OCI-M2 (cell line): ENCODE data around the gene ANKRD63.
A peak's percentile ranks its signal among the peaks of the same experiment; 100 is the strongest.

Experiments
- DNase-seq: peaks from one replicate; lab custom pipeline; 2025; ENCODE audit not compliant: unreplicated experiment; lab: John Stamatoyannopoulos, UW

ANKRD63 gene, protein sequence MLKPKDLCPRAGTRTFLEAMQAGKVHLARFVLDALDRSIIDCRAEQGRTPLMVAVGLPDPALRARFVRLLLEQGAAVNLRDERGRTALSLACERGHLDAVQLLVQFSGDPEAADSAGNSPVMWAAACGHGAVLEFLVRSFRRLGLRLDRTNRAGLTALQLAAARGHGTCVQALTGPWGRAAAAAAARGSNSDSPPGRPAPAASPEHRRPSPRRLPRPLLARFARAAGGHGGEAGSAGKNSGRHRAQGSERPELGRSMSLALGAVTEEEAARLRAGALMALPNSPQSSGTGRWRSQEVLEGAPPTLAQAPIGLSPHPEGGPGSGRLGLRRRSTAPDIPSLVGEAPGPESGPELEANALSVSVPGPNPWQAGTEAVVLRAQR

DNA sequence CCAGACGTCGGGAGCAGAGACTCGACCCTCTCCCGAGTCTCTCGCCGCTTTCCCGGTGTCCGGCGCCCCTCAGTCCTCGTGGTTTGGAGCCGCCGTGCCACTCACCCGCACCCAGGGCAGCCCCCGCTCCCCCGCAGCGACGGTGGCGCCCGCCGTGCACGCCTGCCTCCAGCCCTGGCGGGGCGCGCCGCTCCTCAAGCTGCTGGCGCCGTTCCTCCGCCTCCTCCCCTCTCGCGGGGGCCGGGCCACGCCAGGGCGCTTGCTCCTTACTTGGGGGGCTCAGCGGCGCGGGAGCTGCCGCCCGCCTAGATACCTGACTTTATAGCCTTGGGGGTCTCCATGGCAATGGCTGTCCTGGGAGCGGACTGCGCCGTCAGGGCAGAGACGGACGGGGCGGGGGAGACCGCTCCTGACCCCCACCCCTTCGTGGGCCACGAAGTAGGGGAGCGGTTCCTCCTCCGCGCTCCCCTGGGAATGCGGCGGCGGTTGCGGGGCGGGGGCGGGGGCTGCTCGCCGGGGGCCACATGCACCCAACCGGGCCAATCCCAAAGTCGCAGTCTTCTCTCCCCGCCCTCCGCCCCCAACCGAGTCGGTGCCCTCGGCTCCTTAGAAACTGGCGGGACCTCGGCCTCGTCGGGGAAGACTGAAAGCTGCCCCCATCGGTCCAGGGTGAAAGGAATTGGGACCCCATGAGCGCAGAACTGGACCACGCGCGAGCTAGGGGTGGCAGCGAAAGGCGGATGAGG, at the start of gene ANKRD63:
TSS of gene ANKRD63 (minus strand) at position 196 of the 746 bp plus-strand sequence. CDS start 478 bp downstream, outside the sequence.
- DNase-seq, result no peak

DNA sequence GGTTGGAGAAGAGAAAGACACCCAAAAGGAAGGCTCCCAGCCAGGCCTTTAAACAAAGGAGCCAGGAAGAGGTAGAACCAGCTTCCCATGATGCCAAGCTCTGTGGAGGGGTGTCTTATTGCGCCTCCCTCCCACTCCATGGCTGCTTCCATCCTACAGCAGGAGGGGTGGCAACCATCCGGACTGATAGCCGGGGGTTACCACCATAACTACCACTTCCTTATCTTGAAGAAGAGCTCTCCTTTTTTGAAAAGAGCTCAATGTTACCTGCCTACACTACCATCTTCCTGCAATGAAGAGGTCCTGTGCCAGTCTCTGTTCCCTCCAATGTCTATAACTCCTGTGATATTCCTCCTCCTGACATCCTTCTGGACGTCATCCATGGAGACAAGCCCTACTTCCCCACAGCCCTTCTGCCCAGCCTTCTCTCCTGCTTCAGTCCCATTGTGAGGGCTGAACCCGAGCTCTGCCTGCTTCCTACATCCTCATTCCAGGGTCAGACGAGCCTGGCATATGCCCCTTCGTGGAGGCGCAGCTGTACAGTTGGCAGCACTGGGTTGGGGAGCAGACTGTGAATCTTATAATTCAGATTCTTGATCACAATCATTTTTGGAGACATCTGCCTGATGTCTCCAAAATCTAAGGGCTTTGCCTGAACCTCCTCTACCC, 49.4 kb upstream of the ANKRD63 start:
- DNase-seq, result no peak

DNA sequence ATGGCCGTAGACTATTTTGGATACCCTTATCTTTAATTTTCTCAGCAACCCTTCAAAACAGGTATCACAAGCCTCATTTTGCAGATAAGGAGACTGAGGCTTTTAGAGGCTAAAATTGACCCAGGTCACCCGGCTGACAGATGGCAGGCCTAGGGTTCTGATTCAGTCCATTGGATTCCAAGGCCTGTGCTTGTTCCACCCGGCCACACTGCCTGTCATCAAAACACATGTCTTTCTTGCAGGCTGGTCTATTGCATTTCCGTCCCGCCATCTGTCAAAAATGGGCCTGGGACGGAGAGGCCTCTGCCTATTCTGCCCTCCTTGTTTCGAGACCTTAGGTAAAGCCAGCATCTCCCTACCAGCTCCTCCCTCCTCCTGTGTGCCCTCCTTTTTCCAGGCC, 48.8 kb upstream of the ANKRD63 start:
- DNase-seq, result no peak

DNA sequence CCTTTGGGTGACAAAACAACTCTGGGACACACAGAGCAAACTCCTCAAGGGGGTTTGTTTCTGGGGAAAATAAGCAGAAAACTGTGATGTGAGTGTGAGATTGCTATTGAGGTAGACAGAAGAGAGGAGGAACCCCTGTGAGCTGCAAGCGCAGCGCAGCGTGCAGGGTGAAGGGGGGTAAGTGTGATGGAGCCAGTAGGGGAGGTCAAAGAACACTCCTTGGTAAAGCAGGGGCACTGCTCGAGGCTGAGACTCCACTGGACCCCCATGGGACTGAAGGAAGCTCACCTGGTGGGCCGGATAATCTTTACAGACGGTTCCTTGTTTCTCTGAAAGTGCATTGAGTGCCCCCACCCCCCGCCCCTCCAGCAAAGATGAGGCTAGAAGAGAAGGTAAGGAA, 48.2 kb upstream of the ANKRD63 start:
- DNase-seq, result no peak

DNA sequence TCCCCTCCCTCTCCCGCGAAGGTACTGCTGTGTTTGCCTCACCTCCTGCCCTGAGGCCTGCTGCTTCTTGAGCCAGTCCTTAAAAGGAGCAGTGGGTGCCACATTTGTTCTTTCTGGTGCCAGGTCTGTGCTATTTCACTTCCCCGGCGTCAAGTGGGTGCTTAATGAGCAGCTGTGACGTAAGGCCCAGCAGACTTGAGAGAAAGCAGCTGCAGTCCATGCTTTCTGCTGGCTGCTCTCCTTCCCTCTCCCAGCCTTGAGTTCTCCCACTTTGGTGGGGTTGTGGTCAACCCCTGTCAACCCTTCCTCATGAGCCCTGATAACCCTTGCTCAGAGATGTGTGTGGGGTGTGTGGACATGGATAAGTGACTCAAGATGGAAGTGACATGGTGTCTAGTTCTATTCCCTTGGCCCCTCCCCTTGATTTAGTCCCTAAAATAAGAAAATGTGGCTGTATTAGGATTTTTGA, 47.5 kb upstream of the ANKRD63 start:
- peak; percentile 43 for DNase-seq

DNA sequence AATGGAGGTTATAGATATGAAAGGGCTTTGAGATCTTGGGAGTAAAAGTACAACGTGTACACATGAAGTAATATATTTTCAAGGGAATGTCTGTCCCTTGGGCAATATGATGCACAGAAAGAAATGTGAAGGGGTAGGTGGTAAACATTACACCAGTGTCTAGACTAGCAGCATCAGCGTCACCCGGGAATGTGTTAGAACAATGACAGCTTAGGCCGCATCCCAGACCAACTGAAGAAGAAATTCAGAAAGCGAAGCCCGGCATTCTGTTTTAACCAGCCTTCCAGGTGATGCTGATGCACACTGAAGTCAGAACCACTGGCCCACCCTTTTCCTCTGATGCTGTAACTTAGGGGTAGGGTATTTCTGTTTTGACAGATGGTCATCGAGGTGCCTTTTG, 46.9 kb upstream of the ANKRD63 start:
- no peak for DNase-seq

DNA sequence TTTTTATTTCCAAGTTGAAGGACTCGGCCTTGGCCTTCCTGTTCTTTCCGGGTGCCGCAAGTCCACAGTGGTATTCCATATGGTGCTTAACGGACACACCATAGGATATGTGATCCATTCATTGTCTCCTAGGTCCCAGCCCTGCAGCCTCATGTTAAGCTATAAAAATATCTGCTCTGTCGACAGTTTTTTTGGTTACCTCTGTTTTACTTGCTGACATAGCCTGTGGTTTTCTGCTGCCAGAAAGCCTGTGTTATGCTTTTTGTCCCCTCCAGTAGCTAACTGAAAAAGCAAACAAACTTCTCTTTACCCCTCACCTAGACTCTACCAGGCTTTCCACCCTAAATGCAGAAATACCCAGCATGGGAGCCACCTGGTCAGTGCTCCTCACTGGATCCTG, 45.9 kb upstream of the ANKRD63 start:
- no peak for DNase-seq

DNA sequence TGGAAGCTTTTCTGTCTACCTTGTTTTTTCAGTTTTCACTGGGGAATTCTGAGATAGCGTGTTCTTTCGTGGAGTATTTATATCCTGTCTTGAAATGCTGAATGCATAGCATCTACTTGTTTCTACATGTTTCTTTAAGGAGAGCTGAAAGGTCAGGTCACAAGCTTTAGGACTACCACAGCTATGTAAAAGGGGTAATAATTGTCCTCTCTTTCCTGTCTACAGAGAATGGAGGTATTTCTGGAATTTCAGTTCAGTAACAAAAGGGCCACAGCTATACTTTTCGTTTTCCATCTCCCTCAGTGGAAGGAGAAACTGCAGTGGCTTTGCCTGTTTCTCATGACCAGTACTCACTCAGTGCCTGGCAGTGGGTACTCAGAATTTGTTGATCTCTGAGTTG, 45.3 kb upstream of the ANKRD63 start:
- DNase-seq, result no peak

DNA sequence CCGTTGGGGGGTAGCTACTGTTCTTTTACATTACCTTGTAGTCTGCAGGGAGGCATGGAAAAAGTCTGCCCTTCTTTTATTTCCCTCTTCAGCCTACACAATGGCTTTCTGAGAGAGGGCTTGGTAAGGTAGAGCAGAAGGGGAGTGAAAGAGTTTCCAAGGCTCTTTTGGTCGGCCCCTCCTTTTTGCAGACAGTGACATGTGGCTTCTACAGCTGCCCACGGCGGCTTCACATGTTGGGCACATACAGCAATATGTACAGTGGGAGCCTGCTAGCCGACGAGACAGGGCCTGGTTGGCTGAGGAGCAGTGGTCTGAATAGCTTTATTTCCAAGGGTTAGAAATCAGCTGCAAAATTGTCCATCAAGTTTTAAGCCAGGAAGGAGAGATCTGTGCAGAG, 44.6 kb upstream of the ANKRD63 start:
- no peak for DNase-seq

DNA sequence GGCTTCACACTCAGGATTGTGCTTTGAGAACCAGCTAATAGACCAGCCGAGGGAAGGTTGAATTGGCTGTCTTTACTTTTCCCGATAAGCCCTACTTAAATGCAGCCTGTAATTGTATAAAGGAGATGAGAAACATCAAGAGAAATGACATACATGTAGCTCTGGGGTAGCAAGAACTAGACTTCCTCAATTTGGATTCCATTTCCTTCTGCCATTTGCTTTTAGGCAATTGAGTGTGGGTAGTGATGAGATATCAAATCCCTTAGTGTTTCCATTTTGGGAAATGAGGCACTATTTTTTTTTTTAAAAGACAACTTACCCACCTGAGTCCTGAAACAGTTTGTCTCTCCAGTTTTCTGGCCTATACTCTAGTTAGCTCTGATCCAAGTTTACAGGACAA, 42.8 kb upstream of the ANKRD63 start:
- no peak for DNase-seq

DNA sequence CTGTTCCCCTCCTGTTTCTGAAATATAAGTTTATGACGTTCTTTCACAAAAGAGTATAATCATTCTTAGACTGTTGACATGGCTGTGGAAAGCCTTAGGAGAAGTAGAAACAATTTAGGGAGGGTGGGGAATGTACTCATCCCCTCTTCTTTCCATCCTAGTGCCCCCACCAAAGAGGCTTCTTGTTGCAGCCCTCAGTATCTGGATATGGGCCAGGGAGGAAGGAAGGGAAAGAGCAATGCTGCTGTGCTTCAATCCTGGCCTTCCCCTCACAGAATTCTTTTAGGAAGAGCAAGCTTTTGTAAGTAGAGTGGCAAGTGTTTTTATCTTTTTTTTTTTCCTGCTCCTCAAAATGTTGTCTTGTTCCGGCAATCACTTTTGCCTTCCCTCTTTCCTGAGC, 42.3 kb upstream of the ANKRD63 start:
- DNase-seq, result no peak

DNA sequence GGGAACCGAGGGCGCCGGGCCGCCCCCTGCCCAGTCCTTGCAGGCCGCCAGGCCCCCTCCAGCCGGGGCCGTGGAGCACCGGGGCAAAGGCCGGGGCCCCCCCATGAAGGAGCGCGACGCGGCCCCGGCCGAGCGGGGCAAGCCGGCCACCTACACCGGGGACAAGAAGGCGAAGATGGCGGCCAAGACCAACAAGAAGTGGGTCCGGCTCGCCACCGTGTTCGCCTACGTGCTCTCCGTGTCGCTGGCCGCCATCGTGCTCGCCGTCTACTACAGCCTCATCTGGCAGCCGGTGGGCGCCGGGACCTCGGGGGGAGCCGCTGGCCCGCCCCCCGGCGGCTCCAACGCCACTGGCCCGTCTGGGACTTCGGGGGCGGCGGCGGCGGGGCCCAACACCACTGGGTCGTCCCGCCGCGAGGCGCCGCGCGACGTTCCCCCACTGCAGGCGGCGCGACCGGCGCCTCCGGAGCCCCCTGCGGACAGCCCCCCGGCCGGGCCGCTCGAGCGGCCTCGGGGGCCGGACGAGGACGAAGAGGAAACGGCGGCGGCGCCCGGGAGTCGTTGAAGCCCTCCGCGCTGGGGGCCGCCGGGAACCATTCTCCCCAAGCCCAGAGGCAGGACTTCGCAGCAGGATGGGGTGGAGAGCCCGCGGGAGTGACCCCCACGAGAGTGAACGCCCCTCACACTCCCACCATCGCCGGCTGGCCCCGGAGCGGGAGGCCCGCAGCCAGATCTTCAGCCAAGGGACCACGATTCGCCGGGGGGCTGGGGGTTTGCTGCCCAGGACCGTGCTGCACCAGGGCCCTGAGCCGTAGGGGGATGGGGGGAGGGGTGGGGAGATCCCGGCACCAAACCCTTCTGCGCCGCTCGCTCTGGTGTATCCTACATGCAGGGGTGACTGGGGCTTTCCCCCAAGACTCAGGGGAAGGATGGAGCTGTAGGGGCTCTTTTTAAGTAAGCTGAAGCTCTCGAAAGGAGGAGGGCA, 41.4 kb upstream of the ANKRD63 start:
- DNase-seq, result no peak

DNA sequence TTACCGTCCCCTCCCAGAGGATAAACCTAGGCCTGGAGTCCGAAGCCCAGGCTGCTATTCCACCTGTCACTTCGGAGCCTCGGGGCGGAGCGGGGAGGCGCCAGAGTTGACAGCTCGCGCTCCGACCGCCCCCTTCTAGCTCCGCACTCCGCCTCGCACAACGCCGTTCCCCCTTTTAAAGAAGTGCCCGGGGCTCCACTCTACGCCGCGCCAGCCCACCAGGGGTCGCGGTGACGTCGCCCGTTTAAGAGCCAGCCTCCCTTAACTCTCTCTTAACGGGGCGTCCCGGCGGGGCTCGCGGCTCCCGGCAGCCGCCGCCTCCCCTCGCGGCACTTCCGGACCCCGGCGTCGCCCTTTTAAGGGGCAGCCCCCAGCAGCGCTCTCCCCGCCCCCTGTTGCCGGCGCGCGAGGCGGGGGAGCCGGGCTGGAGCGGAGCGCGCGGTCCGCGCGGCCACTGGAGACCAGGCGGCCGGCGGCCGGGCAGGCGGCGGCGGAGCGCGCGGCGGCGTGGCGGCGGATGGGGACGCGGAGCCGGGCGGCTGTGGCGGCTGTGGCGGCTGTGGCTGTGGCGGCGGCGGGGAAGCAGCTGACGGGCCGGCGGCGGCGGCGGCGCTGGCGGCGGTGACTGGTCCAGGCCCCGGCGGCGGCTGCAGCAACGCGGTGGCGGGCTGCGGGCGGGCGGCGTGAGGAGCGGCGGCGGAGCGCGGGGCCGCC, 40.5 kb upstream of the ANKRD63 start, which contains the start of gene INAFM2:
TSS of gene INAFM2 (plus strand) at position 454 of the 714 bp plus-strand sequence. CDS start 364 bp downstream, outside the sequence.
- DNase-seq, result peak; percentile 54

DNA sequence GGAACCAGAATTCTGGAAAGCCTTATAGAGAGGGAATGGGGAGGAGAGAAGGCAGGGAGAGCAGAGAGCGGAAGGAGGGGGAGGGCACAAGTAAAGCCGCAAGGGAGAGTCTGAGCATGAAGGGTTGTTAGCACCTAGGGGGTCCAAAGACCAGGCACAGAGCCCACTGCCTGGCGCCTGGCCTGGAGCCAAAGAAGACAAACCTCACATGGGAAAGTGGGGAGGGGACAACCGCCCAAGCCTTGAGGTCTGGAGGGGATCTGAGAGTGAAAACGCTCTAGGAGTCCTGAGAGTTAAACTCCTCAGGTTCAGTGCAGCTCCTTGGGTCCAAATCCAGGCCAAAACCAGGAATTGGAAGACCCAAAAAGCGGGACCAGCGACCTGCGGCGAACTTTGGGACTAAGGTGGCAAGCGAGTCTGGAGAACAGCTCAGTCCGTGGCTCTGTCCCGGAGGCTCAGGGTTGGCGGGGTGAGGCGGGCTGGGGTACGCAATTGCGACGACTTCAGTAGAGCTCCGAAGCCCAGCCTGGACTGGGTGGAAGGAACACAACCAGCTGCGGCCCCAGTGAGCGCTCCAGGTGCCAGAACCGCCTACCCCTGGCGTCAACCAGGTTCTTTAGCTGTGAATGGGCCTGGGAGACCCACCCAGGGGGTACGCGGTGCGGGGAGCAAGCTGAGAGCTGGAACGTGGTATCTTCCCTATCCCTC, 39.8 kb upstream of the ANKRD63 start:
- no peak for DNase-seq

DNA sequence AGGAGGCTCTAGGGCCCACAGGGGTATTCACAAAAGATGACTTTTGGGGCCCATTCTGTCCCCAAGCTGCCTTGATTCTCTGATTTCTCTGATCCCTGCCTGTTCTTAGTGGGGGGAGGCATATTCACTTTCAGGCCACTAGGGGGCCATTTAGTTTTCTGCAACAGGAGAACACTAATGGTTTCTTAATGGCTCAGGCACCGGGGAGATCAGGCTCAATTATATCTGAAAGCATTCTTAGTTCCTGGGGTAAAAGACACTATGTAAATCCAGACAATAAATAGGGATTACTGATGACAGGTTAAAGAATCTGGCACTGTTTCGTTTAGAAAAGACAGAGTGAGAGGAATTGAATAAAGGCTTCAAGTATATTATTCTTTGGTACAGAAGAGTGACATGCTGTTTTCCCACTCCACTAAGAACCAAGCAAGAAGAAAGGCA, 38.1 kb upstream of the ANKRD63 start:
- no peak for DNase-seq

DNA sequence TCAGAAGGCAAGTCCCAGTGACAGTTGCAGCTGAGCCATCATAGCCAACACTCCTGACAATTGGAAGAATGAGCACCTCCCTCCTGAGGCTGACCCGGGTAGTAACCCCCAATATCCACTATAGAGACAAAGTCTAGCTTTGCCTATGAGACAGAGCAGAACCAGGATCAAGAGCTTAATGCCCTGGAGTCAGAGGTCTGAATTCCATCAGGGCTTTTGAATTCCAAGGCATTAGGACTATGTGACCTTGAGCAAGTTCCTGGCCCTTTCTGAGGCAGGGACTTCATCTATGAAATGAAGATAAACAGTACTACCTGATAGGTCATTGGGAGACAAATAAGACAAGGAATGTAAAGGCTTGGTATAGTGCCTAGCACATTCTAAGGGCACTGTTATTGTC, 37.5 kb upstream of the ANKRD63 start:
- DNase-seq, result no peak

DNA sequence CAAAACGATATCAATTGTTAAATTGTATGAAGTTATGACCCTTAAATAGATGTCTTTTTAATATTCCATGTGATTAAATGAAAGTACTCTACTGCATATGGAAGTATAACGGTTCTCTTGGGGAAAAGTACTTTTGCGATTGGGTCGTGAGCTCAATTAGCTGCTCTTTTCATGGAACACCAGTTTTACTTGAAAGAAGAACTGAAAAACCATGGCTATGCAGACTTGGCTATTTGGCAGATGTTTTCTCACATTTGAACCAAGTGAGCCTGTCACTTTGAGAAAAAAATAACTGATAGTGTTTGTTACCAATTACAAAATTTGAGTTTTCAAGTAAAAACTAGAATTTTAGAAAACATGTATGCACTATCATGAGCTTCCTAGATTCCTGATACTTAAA, 34.7 kb upstream of the ANKRD63 start:
- DNase-seq, result no peak

DNA sequence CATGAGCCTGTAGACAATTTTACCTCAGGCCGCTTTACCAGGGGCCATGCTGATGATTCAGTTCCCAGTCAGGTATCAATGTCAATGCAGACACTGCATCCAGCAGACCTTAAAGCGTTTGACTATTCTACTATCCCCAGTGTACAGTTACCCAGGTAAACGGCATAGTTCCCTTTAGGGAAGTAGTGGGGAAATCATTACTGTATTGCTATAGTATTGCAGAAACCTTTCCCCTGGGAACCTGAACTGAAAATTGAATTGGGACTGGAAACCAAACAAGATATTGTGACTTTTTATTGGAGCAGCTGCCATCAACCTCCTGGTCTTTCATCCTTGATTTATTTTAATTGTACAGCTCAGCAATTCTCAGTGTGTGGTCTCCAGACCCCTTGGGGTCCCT, 34.1 kb upstream of the ANKRD63 start:
- no peak for DNase-seq

DNA sequence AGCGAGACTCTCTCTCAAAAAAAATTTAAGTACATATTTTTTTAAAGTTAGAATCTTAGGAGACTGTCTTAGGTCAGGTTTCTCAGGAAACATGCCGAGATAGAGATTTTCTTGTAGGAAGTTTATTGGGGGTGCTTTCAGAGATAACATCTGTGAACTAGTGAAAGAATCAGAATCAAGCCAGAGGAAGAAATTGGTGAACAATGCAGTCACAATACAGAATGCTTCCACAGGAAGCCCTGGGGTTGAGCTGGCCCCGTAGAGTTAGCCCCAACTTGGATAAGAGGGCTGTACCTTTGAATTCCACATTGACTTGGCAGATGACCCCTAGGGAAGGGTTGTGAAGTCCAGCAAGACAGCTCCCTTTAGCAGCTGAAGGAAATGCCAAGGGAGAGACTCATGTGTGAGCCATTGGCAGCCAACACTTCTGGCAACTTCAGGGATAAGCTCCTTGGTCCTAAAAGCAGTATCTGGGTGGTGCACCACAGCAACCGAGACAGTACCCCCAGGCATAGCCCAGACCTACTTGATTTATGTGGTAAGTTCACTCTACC, 31.9 kb upstream of the ANKRD63 start:
- DNase-seq, result no peak
